BLaER1 treated with 17β-estradiol and CSF1 and Interleukin-3, amounts not matched to agents 10 nM and 100 nM (cell line): Measurements from ENCODE around the gene GRIK3.

Experiments
- H3K27ac ChIP-seq, 11 experiments: shearing (Covaris generic); formaldehyde crosslinking; 2 replicates each; pipeline ENCODE4 v1.8.1; 2022
- H3K27me3 ChIP-seq, 11 experiments: shearing (Covaris generic); formaldehyde crosslinking; 2 replicates each; pipeline ENCODE4 v1.8.1; 2022
- H3K36me3 ChIP-seq, 11 experiments: shearing (Covaris generic); formaldehyde crosslinking; 2 replicates each; pipeline ENCODE4 v1.8.1; 2022
- H3K4me1 ChIP-seq, 10 experiments: shearing (Covaris generic); formaldehyde crosslinking; 2 replicates each; pipeline ENCODE4 v1.8.1; 2022
- H3K4me2 ChIP-seq, 11 experiments: shearing (Covaris generic); formaldehyde crosslinking; 2 replicates each; pipeline ENCODE4 v1.8.1; 2022
- H3K4me3 ChIP-seq, 10 experiments: shearing (Covaris generic); formaldehyde crosslinking; 2 replicates each; pipeline ENCODE4 v1.8.1; 2022
- H3K9ac ChIP-seq, 11 experiments: shearing (Covaris generic); formaldehyde crosslinking; 2 replicates each; pipeline ENCODE4 v1.8.1; 2022
- H3K9me3 ChIP-seq, 11 experiments: shearing (Covaris generic); formaldehyde crosslinking; replicated peaks in 1 of 11; 2 replicates each; pipeline ENCODE4 v1.8.1; 2022
- H4K20me1 ChIP-seq, 11 experiments: shearing (Covaris generic); formaldehyde crosslinking; 2 replicates each; pipeline ENCODE4 v1.8.1; 2022
- Cebpa-rat ChIP-seq, 11 experiments: shearing (Covaris generic); IDR thresholded peaks; 2 replicates each; pipeline ENCODE4 v1.8.1; 2022

GRIK3 gene

DNA sequence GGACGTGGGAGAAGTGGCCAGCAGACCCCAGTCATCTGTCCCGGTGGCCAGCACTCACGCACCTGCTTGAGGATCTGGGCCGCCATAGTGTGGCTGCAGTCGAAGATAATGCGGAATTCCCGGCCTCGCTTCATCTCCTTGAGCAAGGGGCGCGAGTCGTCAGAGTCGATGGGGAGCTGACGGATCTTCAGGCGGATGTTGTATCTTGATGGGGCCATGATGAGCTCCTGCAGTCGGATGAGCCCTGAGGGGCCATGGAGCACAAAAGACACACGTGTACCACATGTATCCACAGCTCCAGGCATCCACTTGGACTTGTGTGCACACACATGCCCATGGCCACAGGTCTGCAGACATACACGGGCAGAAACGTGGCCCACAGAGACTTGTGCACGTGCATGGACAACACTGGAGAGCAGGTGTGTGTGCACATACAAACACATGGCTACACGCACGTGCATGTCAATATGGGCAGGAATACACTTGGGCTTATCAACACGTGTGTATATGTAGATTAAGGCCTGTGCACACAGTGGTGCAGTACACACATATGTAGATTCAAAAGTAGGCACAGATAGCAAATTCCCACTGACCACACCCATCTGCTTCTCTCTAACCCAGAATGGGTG lies 162.1 kb downstream of the GRIK3 start:
- Histone ChIP-seq H3K27ac (no peak overlapping the region), H3K4me1 (peaks cover 0 to 10% (median 0%) of the 10 kb centered on the region in 10 experiments; a peak in 1 of 20 replicates), H3K4me2 (no peak overlapping the region), H3K36me3 (no peaks in the 10 kb centered on the region), H3K27me3 (no peaks in the 10 kb centered on the region), H4K20me1 (no peaks in the 10 kb centered on the region; a peak in 2 of 22 replicates), H3K9me3 (no peaks in the 10 kb centered on the region), H3K4me3 (no peak overlapping the region), H3K9ac (no peak overlapping the region)
- no peak for TF ChIP-seq Cebpa-rat (IDR thresholded peaks at IDR 0.05)

DNA sequence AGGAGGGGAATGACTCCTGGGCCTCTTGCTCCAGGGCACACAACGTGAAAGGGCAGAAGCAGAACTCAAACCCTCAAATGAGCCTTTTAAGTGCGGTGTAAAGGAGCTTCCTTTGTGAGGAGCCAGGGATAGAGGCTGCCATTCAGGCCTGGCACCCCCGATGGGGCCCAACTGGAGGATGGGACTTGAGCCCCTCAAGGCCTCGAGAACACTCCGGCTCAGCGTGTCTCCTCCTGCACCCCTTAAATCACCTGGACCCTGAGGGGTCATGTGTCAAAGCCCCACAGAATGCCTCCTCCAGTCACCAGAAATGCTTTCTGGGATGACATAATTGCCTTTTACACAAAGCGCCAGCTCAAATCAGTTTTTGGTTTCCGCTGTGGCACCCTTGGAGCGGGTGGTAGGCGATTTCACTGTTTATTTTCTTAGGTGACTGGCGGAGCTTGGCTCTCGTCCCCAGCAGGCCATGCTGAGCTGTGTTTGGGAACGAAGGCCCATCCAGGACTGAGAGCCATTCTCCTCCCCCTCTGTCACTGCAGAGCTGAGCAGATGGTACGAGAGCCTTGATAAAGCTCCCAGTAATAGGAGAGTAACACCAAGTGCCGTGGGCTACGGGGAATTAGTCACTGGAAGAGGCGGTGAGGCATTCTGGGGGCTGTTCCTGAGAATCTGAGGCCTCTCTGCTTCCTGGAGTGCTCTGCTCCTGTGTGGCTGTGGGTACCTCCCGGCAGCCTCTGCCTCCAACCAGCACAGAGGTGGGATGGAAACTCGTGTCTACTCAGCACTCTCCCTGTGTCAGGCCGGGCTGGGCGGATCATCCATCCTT lies 163.0 kb downstream of the GRIK3 start:
- Histone ChIP-seq H3K9me3 (no peaks in the 10 kb centered on the region), H3K27me3 (no peaks in the 10 kb centered on the region), H3K4me2 (no peak overlapping the region), H4K20me1 (no peaks in the 10 kb centered on the region; a peak in 2 of 22 replicates), H3K4me1 (peaks cover 0 to 10% (median 0%) of the 10 kb centered on the region in 10 experiments; a peak in 1 of 20 replicates), H3K27ac (no peak overlapping the region), H3K9ac (no peak overlapping the region), H3K36me3 (no peaks in the 10 kb centered on the region), H3K4me3 (no peak overlapping the region)
- TF ChIP-seq Cebpa-rat (IDR thresholded peaks at IDR 0.05) = no peak

DNA sequence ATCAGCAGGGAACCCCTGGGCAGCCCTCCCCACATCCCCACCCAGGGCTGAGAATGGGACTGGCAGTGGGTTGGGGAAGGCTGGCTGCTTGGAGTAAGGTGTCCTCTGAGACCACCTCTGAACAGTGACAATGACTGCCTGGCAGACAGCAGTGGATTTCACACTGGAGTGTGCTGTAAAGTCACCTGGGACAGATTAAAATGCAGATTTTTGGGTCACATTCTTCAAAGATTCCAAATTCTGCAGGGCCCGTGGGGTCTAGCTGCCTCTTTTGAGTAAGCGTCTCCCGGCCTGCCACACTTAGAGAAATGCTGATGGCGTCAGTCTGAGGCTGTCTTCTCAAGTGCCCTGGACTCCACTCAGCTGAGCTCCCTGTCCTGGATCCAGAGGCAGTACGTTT lies 164.5 kb downstream of the GRIK3 start:
- no peaks in the 10 kb centered on the region; a peak in 2 of 22 replicates for H4K20me1 ChIP-seq
- H3K9ac ChIP-seq = no peak overlapping the region
- H3K4me2 ChIP-seq = no peak overlapping the region
- H3K27ac ChIP-seq = no peak overlapping the region
- H3K9me3 ChIP-seq = no peaks in the 10 kb centered on the region
- peaks cover 0 to 10% (median 0%) of the 10 kb centered on the region in 10 experiments; a peak in 1 of 20 replicates for H3K4me1 ChIP-seq
- H3K36me3 ChIP-seq = no peaks in the 10 kb centered on the region
- TF ChIP-seq Cebpa-rat (IDR thresholded peaks at IDR 0.05) = no peak
- H3K27me3 ChIP-seq = no peaks in the 10 kb centered on the region
- H3K4me3 ChIP-seq = no peak overlapping the region

DNA sequence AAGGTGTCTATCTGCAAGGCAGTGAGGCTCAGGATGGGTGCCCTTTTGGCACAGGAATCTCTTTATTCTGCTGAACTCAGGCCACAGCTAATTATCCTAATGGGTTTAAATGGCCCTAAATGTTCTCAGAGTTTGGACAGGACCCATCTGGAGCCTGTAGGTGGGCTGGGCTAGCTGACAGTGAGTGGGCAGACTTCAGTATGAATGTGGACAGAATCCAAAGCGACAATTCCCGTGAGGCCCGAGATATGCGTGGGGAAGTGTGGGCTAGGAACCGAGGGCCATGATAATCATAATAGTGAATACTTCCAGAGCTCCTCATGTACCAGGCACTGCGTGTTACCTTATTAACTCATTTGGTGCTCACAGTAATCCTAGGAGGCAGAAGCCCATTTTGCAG lies 165.3 kb downstream of the GRIK3 start:
- no peak for TF ChIP-seq Cebpa-rat (IDR thresholded peaks at IDR 0.05)
- H3K4me1 ChIP-seq = peaks cover 0 to 5% (median 0%) of the 10 kb centered on the region in 10 experiments; a peak in 1 of 20 replicates
- no peak overlapping the region for H3K4me3 ChIP-seq
- no peaks in the 10 kb centered on the region; a peak in 2 of 22 replicates for H4K20me1 ChIP-seq
- no peaks in the 10 kb centered on the region for H3K27me3 ChIP-seq
- no peak overlapping the region for H3K27ac ChIP-seq
- H3K9me3 ChIP-seq = no peaks in the 10 kb centered on the region
- H3K36me3 ChIP-seq = no peaks in the 10 kb centered on the region
- H3K9ac ChIP-seq = no peak overlapping the region
- H3K4me2 ChIP-seq = no peak overlapping the region

DNA sequence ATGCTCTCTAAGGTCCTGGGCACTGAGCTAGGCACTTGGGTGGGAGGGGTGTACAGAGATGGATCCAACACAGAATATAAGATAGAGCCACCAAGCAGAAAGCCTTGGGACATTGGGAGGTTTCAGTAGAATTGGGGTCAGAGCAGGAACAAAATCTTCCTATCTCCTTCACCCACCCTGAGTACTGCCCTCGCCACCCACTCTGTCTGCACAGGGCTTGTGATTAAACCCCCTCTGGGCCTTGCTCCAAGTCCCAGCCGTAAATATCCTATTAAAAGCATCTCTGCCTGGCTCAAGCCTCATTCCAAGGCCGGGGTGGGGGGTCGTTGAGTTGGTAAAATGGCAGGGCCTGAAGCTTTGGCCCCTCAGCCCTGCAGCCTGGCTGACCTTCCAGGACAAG lies 166.7 kb downstream of the GRIK3 start:
- no peak overlapping the region for H3K4me3 ChIP-seq

DNA sequence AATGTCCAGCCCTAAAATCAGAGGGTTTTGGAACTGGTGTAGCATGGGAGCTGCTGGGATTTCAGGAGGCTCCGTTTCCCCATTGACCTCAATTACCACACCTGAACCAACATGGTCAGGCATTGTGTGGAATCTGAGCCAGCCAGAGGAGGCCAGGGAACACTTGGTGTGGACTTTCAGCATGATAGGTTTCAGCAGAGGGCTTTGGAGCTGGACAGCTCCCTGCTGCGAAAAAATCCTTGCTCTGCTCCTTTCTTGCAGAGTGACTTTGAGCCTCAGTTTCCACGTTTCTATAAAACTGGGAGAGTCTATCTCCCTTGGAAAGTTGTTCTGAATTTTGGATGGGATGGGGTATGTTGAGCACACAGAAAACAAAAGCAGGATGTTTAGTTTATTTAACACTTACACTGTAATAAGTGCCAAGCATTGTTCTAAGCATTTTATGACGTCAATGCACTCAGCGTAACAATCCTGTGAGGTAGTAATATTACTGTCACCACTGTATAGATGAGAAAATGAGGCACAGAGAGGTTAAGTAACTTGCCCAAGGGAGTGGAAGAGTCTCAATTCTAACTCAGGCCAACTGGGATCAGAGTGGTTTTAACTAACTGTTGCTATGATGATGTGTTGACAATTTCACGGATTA lies 168.0 kb downstream of the GRIK3 start:
- no peak for TF ChIP-seq Cebpa-rat (IDR thresholded peaks at IDR 0.05)
- Histone ChIP-seq H3K27me3 (no peaks in the 10 kb centered on the region), H3K9ac (no peak overlapping the region), H3K4me3 (no peak overlapping the region), H3K9me3 (no peaks in the 10 kb centered on the region), H3K4me2 (no peak overlapping the region), H3K36me3 (no peaks in the 10 kb centered on the region), H4K20me1 (no peaks in the 10 kb centered on the region; a peak in 2 of 22 replicates), H3K27ac (no peak overlapping the region), H3K4me1 (no peaks in the 10 kb centered on the region)

More for the DNA sequence above, 166.7 kb downstream of the GRIK3 start:
- H3K9me3 ChIP-seq = no peaks in the 10 kb centered on the region
- no peaks in the 10 kb centered on the region; a peak in 2 of 22 replicates for H4K20me1 ChIP-seq
- no peak for TF ChIP-seq Cebpa-rat (IDR thresholded peaks at IDR 0.05)
- no peak overlapping the region for H3K27ac ChIP-seq
- no peak overlapping the region for H3K4me2 ChIP-seq
- H3K27me3 ChIP-seq = no peaks in the 10 kb centered on the region
- H3K9ac ChIP-seq = no peak overlapping the region
- no peaks in the 10 kb centered on the region for H3K4me1 ChIP-seq
- no peaks in the 10 kb centered on the region for H3K36me3 ChIP-seq

DNA sequence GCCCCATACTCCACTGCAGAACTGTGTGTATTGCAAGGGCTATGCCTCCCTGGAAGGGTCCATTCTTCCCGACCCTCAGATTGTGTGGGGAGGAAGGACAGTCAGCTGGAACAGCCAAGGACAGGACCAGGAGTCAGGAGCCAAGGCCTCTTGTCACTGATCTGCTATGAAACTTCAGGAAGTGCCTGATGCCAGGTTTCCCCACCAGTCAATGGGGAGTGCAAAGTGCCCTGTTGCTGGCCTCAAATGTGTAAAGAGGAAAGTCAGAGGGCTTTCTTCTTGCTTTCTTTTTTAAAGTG lies 168.8 kb downstream of the GRIK3 start:
- Histone ChIP-seq H3K4me3 (no peak overlapping the region), H3K4me1 (no peaks in the 10 kb centered on the region), H3K27ac (no peak overlapping the region), H3K4me2 (no peak overlapping the region), H3K27me3 (no peaks in the 10 kb centered on the region), H3K9ac (no peak overlapping the region), H3K36me3 (no peaks in the 10 kb centered on the region), H3K9me3 (no peaks in the 10 kb centered on the region), H4K20me1 (no peaks in the 10 kb centered on the region; a peak in 2 of 22 replicates)
- TF ChIP-seq Cebpa-rat (IDR thresholded peaks at IDR 0.05) = no peak

DNA sequence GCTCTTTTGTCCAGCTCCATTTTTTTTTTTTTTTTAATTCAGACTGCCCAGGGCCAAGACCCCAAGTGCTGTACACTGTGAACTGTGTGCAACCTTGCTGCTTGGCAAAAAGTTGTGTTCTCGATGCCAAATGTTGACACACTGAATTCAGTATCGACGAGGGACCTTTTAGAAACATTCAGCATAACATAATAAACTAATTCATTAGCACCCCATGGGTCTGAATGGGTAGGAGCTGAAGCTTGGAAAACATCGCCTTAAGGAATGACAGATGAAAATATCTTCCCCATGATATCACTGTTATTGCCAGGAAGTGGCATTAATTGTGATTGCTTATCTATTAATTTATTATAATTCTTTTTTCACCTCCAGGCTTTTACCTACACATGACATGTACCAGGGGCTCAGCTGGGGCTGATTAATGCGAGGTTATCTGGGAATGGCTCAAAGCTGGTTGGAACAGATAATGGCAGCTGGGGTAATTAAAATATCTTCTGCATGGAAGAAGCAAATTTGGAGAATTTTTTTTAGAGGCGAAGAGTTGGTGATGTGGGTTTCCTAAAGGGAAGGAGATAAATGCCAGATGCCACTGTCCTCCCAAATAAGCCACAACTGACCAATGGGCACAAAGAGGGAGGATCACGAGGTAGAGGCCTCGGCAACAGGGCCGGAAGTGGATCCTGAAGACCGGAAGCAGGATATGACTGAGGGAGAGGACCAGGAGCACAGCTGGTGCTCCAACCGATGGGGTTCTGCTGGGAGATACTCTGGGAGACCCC lies 169.3 kb downstream of the GRIK3 start:
- Histone ChIP-seq H3K36me3 (no peaks in the 10 kb centered on the region), H3K27me3 (no peaks in the 10 kb centered on the region), H3K27ac (no peak overlapping the region), H3K4me2 (no peak overlapping the region), H3K9ac (no peak overlapping the region), H3K9me3 (no peaks in the 10 kb centered on the region), H3K4me3 (no peak overlapping the region), H3K4me1 (no peaks in the 10 kb centered on the region), H4K20me1 (no peaks in the 10 kb centered on the region; a peak in 2 of 22 replicates)
- no peak for TF ChIP-seq Cebpa-rat (IDR thresholded peaks at IDR 0.05)
